WTC11 (cell line): Measurements from ENCODE around the gene TTC1. TPM values are rescaled to one million over a fixed set of nuclear protein-coding genes. Genes with fewer than 3 reads are reported as not detected.
"Not testable (repeated sequence)": the region's sequence is repeated elsewhere in the genome, so short reads cannot be mapped to it uniquely, and the experiment has no call there.

Experiments used
- ATAC-seq: fragments of 200-7000 bp; cut with Tn5 transposase; 2 replicates; pipeline ENCODE4 v1.10.0; 2021; ENCODE audit warnings: mild to moderate bottlenecking, moderate library complexity
- CTCF ChIA-PET: fragments of 300-600 bp; sonication (Branson Sonifier 250); formaldehyde crosslinking; loops from one replicate; lab custom pipeline; 2021; ENCODE audit warnings: antibody characterized with exemption; lab: Charles Lee
- POLR2A ChIA-PET: fragments of 350-600 bp; sonication (Branson Sonifier 250); formaldehyde crosslinking; loops from one replicate; lab custom pipeline; 2021; ENCODE audit warnings: antibody characterized with exemption; lab: Charles Lee
- DNase-seq: peaks from one replicate; pipeline ENCODE4 v3.0.0; 2021; ENCODE audit warnings: low spot score
- H3K27ac Mint-ChIP-seq: 2 replicates; pipeline ENCODE4 v1.8.0; 2021; ENCODE audit warnings: mixed read lengths
- H3K27me3 Mint-ChIP-seq: 2 replicates; pipeline ENCODE4 v1.8.0; 2021; ENCODE audit warnings: low read depth, mild to moderate bottlenecking, moderate library complexity, mixed read lengths
- H3K36me3 Mint-ChIP-seq: 2 replicates; pipeline ENCODE4 v1.8.0; 2021; ENCODE audit warnings: mixed read lengths
- H3K4me1 Mint-ChIP-seq: 2 replicates; pipeline ENCODE4 v1.8.0; 2022; ENCODE audit warnings: mixed read lengths
- H3K4me3 Mint-ChIP-seq: 2 replicates; pipeline ENCODE4 v1.8.0; 2021; ENCODE audit warnings: mild to moderate bottlenecking, moderate library complexity, mixed read lengths
- H3K9me3 Mint-ChIP-seq: 2 replicates; pipeline ENCODE4 v1.8.0; 2021; ENCODE audit warnings: mixed read lengths
- NFE2L1 ChIP-seq: sonication (generic); formaldehyde crosslinking; IDR thresholded peaks from 2 replicates; pipeline ENCODE4 v1.8.1; 2023; ENCODE audit warnings: missing genetic modification reagents
- PRRX2 ChIP-seq: fragments of 250-450 bp; sonication (Bioruptor Pico); IDR thresholded peaks from 2 replicates; pipeline ENCODE4 v1.8.0; 2021; ENCODE audit warnings: mild to moderate bottlenecking
- RORB ChIP-seq: fragments of 250-450 bp; sonication (Bioruptor Pico); IDR thresholded peaks from 2 replicates; pipeline ENCODE4 v1.9.0; 2021; ENCODE audit warnings: mild to moderate bottlenecking
- TEAD4 ChIP-seq: sonication (generic); formaldehyde crosslinking; IDR thresholded peaks from 2 replicates; pipeline ENCODE4 v1.8.0; 2022; ENCODE audit warnings: mild to moderate bottlenecking, missing genetic modification reagents
- ZBTB21 ChIP-seq: sonication (generic); formaldehyde crosslinking; IDR thresholded peaks from 2 replicates; pipeline ENCODE4 v1.8.1; 2023; ENCODE audit warnings: mild to moderate bottlenecking, missing genetic modification reagents, borderline replicate concordance
- ZNF121 ChIP-seq: sonication (generic); formaldehyde crosslinking; IDR thresholded peaks from 2 replicates; pipeline ENCODE4 v1.8.0; 2023; ENCODE audit warnings: missing genetic modification reagents
- ZNF138 ChIP-seq: sonication (generic); formaldehyde crosslinking; conservative IDR thresholded peaks from 2 replicates; pipeline ENCODE4 v1.8.1; 2022; ENCODE audit warnings: mild to moderate bottlenecking, moderate library complexity, missing genetic modification reagents
- ZNF317 ChIP-seq: sonication (generic); formaldehyde crosslinking; IDR thresholded peaks from 2 replicates; pipeline ENCODE4 v1.8.1; 2023; ENCODE audit warnings: low read depth, mild to moderate bottlenecking, moderate library complexity, missing genetic modification reagents, borderline replicate concordance
- total RNA-seq: library from RNA; stranded (reverse); gene quantifications from 3 replicates; pipeline ENCODE4 v1.2.3, GENCODE V29; 2021
- TF ChIP-seq, protein P1 (sequence below): fragments of 250-450 bp; sonication (Bioruptor Pico); IDR thresholded peaks from 2 replicates; pipeline ENCODE4 v1.9.0; 2021; ENCODE audit warnings: mild to moderate bottlenecking, borderline replicate concordance
- TF ChIP-seq, protein P2 (sequence below): sonication (generic); formaldehyde crosslinking; IDR thresholded peaks from 2 replicates; pipeline ENCODE4 v1.8.0; 2023; ENCODE audit warnings: missing genetic modification reagents
- TF ChIP-seq, protein P3 (sequence below): sonication (generic); formaldehyde crosslinking; IDR thresholded peaks from 2 replicates; pipeline ENCODE4 v1.8.1; 2022; ENCODE audit warnings: low read depth, missing genetic modification reagents, borderline replicate concordance
- TF ChIP-seq, protein P4 (sequence below): fragments of 250-450 bp; sonication (Bioruptor Pico); IDR thresholded peaks from 2 replicates; pipeline ENCODE4 v2.1.2; 2022; ENCODE audit warnings: mild to moderate bottlenecking, moderate library complexity

TTC1 gene
- total RNA-seq, 1 experiment from 2014 or later, result 47.4 TPM

DNA sequence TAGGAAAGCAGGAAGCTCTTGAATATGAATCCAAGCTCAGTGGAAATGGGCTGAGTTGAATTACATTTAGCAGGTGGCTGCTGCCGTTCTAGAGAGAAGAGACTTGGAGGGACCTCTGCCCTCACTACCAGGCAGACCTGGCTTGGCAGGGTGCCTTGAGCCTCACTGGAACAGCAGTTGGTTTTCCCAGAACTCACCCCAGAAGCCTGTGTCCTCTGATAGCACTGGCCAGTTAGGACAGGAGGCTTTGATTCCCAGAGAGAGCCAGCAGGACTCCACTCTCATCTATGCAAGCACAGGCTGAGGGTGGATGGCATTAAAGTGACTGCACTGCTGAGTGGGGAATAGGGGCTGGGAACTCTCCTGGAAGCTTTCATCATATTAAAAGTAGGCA, 55.5 kb downstream of the TTC1 start:
- TF ChIP-seq, protein P1, sequence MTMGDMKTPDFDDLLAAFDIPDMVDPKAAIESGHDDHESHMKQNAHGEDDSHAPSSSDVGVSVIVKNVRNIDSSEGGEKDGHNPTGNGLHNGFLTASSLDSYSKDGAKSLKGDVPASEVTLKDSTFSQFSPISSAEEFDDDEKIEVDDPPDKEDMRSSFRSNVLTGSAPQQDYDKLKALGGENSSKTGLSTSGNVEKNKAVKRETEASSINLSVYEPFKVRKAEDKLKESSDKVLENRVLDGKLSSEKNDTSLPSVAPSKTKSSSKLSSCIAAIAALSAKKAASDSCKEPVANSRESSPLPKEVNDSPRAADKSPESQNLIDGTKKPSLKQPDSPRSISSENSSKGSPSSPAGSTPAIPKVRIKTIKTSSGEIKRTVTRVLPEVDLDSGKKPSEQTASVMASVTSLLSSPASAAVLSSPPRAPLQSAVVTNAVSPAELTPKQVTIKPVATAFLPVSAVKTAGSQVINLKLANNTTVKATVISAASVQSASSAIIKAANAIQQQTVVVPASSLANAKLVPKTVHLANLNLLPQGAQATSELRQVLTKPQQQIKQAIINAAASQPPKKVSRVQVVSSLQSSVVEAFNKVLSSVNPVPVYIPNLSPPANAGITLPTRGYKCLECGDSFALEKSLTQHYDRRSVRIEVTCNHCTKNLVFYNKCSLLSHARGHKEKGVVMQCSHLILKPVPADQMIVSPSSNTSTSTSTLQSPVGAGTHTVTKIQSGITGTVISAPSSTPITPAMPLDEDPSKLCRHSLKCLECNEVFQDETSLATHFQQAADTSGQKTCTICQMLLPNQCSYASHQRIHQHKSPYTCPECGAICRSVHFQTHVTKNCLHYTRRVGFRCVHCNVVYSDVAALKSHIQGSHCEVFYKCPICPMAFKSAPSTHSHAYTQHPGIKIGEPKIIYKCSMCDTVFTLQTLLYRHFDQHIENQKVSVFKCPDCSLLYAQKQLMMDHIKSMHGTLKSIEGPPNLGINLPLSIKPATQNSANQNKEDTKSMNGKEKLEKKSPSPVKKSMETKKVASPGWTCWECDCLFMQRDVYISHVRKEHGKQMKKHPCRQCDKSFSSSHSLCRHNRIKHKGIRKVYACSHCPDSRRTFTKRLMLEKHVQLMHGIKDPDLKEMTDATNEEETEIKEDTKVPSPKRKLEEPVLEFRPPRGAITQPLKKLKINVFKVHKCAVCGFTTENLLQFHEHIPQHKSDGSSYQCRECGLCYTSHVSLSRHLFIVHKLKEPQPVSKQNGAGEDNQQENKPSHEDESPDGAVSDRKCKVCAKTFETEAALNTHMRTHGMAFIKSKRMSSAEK (CRISPR knock-in tag), result no peak
- TF ChIP-seq ZNF317 (CRISPR knock-in tag), result no peak
- TF ChIP-seq, protein P2, sequence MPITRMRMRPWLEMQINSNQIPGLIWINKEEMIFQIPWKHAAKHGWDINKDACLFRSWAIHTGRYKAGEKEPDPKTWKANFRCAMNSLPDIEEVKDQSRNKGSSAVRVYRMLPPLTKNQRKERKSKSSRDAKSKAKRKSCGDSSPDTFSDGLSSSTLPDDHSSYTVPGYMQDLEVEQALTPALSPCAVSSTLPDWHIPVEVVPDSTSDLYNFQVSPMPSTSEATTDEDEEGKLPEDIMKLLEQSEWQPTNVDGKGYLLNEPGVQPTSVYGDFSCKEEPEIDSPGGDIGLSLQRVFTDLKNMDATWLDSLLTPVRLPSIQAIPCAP (CRISPR knock-in tag), result no peak
- no peak for TF ChIP-seq ZBTB21 (CRISPR knock-in tag)
- H3K27ac Mint-ChIP-seq, result peak overlapping the region; percentile 6; the same call in 1 of the 2 replicates
- peaks cover 18% of the 10 kb centered on the region for H3K36me3 Mint-ChIP-seq
- no peaks in the 10 kb centered on the region for H3K9me3 Mint-ChIP-seq
- DNase-seq, result no peak
- CTCF ChIA-PET, result no interaction called here
- H3K27me3 Mint-ChIP-seq, result no peaks in the 10 kb centered on the region
- no peak overlapping the region for H3K4me3 Mint-ChIP-seq
- peaks cover 22% of the 10 kb centered on the region for H3K4me1 Mint-ChIP-seq
- POLR2A ChIA-PET, result interaction anchor here (1.1 kb wide), 1 partner anchor 9 kb away, joined by 3 read pairs; no protein-coding TSS in a partner anchor
- no peak for ATAC-seq

DNA sequence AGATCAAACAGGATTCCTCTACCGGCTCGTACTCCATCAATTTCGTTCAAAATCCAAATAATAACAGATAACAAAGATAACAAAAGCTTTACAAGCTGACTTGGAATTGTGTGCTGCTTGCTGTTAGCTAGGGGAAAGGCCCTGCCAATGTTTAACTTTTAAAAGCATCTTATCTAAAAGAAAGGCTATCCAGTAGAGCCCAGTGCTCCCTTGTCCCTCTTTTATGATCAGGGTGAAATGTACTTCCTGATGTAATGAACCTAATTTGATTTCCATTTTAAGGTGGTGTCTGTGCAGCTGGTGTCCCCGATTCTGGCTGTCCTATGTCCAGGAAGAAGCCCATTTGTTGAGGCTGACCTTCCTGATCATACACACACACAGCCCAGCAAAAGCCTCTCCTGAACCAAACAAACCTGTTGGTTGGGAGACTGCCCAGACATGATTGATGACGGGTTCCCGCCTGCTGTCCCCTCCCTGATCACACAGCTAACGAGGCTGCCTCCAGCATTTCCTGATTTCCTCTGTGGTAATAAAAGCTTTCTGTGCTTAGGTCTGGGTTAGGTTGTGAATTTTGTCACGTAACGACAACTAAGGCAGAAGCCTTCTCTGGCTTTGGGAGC, 56.2 kb downstream of the TTC1 start:
- Mint-ChIP-seq H3K4me3 (no peak overlapping the region), H3K36me3 (peaks cover 15% of the 10 kb centered on the region), H3K9me3 (no peaks in the 10 kb centered on the region), H3K27me3 (no peaks in the 10 kb centered on the region), H3K27ac (peak overlapping the region; percentile 6), H3K4me1 (peaks cover 22% of the 10 kb centered on the region)
- ChIA-PET CTCF (interaction anchor here (4.1 kb wide), 1 partner anchor 16 kb away, joined by 26 read pairs; no protein-coding TSS in a partner anchor), POLR2A (no interaction called here)
- ATAC-seq, result no peak
- TF ChIP-seq ZNF138 (CRISPR knock-in tag) (no peak), TEAD4 (CRISPR knock-in tag) (no peak), ZNF121 (CRISPR knock-in tag) (no peak), RORB (CRISPR knock-in tag) (no peak), NFE2L1 (no peak), PRRX2 (CRISPR knock-in tag) (no peak)
- TF ChIP-seq, protein P3, sequence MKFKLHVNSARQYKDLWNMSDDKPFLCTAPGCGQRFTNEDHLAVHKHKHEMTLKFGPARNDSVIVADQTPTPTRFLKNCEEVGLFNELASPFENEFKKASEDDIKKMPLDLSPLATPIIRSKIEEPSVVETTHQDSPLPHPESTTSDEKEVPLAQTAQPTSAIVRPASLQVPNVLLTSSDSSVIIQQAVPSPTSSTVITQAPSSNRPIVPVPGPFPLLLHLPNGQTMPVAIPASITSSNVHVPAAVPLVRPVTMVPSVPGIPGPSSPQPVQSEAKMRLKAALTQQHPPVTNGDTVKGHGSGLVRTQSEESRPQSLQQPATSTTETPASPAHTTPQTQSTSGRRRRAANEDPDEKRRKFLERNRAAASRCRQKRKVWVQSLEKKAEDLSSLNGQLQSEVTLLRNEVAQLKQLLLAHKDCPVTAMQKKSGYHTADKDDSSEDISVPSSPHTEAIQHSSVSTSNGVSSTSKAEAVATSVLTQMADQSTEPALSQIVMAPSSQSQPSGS (CRISPR knock-in tag), result no peak
- TF ChIP-seq, protein P4, sequence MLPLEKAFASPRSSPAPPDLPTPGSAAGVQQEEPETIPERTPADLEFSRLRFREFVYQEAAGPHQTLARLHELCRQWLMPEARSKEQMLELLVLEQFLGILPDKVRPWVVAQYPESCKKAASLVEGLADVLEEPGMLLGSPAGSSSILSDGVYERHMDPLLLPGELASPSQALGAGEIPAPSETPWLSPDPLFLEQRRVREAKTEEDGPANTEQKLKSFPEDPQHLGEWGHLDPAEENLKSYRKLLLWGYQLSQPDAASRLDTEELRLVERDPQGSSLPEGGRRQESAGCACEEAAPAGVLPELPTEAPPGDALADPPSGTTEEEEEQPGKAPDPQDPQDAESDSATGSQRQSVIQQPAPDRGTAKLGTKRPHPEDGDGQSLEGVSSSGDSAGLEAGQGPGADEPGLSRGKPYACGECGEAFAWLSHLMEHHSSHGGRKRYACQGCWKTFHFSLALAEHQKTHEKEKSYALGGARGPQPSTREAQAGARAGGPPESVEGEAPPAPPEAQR (CRISPR knock-in tag), result no peak
- TF ChIP-seq, protein P1 (CRISPR knock-in tag), result no peak
- no peak for DNase-seq

DNA sequence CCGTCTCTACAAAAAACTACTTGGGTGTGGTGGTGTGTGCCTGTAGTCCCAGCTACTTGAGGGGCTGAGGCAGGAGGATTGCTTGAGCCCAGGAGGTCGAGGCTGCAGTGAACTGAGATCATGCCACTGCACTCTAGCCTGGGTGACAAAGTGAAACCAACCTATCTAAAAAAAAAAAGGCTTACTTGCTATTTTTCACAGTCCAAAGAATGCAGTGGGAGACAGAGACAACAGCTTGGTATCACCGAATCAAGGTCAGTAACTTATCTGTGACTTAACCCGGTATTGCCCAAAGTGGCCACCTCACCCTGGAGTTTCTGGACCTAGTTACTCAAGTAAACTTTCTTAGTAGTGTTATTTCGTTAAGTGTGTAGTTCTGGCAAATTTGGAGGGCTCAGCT, 60.2 kb downstream of the TTC1 start:
- not testable (repeated sequence) for H3K27me3 Mint-ChIP-seq, H3K9me3 Mint-ChIP-seq, DNase-seq, ATAC-seq, H3K36me3 Mint-ChIP-seq, H3K27ac Mint-ChIP-seq, H3K4me3 Mint-ChIP-seq
- ChIA-PET CTCF (interaction anchor here (2.8 to 4.1 kb wide), 2 partner anchors 12 to 47 kb away, joined by 12 to 26 read pairs; no protein-coding TSS in a partner anchor), POLR2A (interaction anchor here (0.8 kb wide), 1 partner anchor 76 kb away, joined by 3 read pairs; no protein-coding TSS in a partner anchor)
- H3K4me1 Mint-ChIP-seq, result peaks cover 14% of the 10 kb centered on the region
